ENCODE data around the gene CRX.
"Not testable (repeated sequence)": the region's sequence is repeated elsewhere in the genome, so short reads cannot be mapped to it uniquely, and the experiment has no call there.

The CRX gene

DNA sequence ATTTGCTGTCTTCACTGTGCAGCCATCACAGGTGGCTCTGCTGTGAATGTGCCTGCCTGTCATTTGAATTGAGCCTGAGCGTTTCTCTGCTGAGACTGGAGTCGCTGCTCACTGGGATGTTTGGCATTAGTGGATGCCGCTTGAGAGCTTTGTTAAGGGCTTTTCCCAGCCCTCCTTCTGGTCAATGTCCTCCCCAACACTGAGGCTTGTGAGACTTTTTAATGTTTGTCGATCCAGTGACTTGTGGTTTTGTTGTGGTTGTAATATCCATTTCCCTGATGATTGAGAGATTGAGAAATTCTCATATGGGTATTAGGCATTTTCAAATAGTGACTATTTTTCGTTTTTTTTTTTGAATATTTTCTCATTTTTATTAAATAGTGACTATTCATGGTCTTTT lies 39.9 kb downstream of the CRX start:
- Histone ChIP-seq H3K27ac (ENCODE audit: low read depth, low read length) (no peak overlapping the region), H3K36me3 (ENCODE audit: control insufficient read depth, insufficient read depth, low read length) (no peaks in the 10 kb centered on the region), H3K18ac (ENCODE audit: low read length) (no peak overlapping the region), H3K4ac (ENCODE audit: low read depth, low read length) (no peak overlapping the region), H3K56ac (ENCODE audit: low read length) (no peak overlapping the region), H3K23ac (ENCODE audit: low read length) (no peak overlapping the region), H2BK15ac (replicated peaks; ENCODE audit: low read depth) (no peak overlapping the region), H3K27me3 (ENCODE audit: insufficient read depth, low read length, poor library complexity) (no peaks in the 10 kb centered on the region), H3K4me2 (ENCODE audit: low read length) (no peak overlapping the region), H3K79me2 (ENCODE audit: control insufficient read depth, insufficient read depth, low read length) (no peaks in the 10 kb centered on the region), H4K5ac (ENCODE audit: low read length) (no peak overlapping the region), H3K4me1 (ENCODE audit: control insufficient read depth, low read depth, low read length) (no peaks in the 10 kb centered on the region), H3K79me1 (ENCODE audit: low read length) (no peaks in the 10 kb centered on the region), H2BK120ac (ENCODE audit: low read depth, low read length) (no peak overlapping the region), H3K4me3 (ENCODE audit: low read length) (no peak overlapping the region), H2AK5ac (ENCODE audit: low read length) (no peak overlapping the region), H4K8ac (ENCODE audit: low read depth, low read length) (no peak overlapping the region), H2BK5ac (ENCODE audit: low read length) (no peak overlapping the region), H3K9ac (ENCODE audit: low read length) (no peak overlapping the region)
- WGBS (ENCODE audit: extremely low coverage, insufficient coverage, low lambda C conversion rate): no CpG with 5 or more reads among the region's 5 CpGs
- DNase-seq: no peak

DNA sequence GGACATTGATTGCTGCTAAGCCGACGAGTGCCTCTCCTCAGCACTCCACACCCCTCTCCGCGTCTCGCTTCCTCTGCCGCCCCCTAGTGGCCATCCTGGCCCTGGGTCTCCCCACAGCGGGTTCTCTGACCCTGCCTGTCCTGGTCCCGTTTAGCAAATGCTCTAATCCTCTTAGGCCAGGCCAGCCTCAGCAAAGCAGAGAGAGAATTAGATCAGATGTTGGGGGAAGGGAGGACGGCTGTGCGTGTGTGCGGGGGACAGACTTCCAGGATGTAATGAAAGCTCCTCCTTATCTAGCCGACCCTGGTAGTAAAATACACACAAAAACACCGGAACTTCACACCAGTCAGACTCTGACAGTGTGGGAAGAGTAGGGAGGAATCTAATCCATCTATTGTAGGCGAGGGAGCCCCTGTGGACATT lies 41.8 kb downstream of the CRX start:
- no peaks in the 10 kb centered on the region for H3K4me1 ChIP-seq (ENCODE audit: control insufficient read depth, low read depth, low read length)
- H2BK5ac ChIP-seq (ENCODE audit: low read length): no peak overlapping the region
- no peak overlapping the region for H4K5ac ChIP-seq (ENCODE audit: low read length)
- no peaks in the 10 kb centered on the region for H3K27me3 ChIP-seq (ENCODE audit: insufficient read depth, low read length, poor library complexity)
- no peaks in the 10 kb centered on the region for H3K36me3 ChIP-seq (ENCODE audit: control insufficient read depth, insufficient read depth, low read length)
- peak overlapping the region; percentile 54 for H3K56ac ChIP-seq (ENCODE audit: low read length)
- no peak overlapping the region for H2BK15ac ChIP-seq (replicated peaks; ENCODE audit: low read depth)
- no peaks in the 10 kb centered on the region for H3K79me1 ChIP-seq (ENCODE audit: low read length)
- no peak overlapping the region for H2AK5ac ChIP-seq (ENCODE audit: low read length)
- no peak overlapping the region for H3K23ac ChIP-seq (ENCODE audit: low read length)
- no CpG with 5 or more reads among the region's 14 CpGs for WGBS (ENCODE audit: extremely low coverage, insufficient coverage, low lambda C conversion rate)
- H3K9ac ChIP-seq (ENCODE audit: low read length): peak overlapping the region; percentile 20
- H2BK120ac ChIP-seq (ENCODE audit: low read depth, low read length): no peak overlapping the region
- H3K27ac ChIP-seq (ENCODE audit: low read depth, low read length): peak overlapping the region; percentile 22
- H3K4ac ChIP-seq (ENCODE audit: low read depth, low read length): no peak overlapping the region
- H3K4me3 ChIP-seq (ENCODE audit: low read length): no peak overlapping the region
- no peak overlapping the region for H4K8ac ChIP-seq (ENCODE audit: low read depth, low read length)
- H3K4me2 ChIP-seq (ENCODE audit: low read length): no peak overlapping the region
- no peak overlapping the region for H3K18ac ChIP-seq (ENCODE audit: low read length)
- DNase-seq: peak; percentile 95
- no peaks in the 10 kb centered on the region for H3K79me2 ChIP-seq (ENCODE audit: control insufficient read depth, insufficient read depth, low read length)

DNA sequence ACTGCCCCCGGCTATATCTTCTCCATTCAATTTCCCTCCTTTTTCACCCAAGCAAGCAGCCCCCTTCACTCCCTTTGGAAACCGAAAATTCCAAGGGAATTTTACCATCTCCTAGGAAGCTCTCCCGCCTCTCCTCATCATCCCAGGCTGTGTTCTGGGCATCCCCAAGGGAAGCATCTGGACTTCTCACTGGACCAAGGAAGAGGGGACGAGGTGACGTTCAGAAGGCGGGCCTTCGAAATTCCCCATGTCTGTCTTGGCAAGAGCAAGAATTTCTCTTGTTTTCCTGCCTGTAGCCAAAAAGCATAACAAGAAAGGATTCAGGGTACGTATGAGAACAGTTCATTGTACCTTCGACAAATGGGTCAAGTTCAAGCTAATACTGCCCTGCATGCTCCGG lies 43.4 kb downstream of the CRX start:
- H3K4me2 ChIP-seq (ENCODE audit: low read length): no peak overlapping the region
- H2AK5ac ChIP-seq (ENCODE audit: low read length): no peak overlapping the region
- no peak overlapping the region for H2BK15ac ChIP-seq (replicated peaks; ENCODE audit: low read depth)
- no CpG with 5 or more reads among the region's 10 CpGs for WGBS (ENCODE audit: extremely low coverage, insufficient coverage, low lambda C conversion rate)
- H2BK5ac ChIP-seq (ENCODE audit: low read length): no peak overlapping the region
- no peak overlapping the region for H3K27ac ChIP-seq (ENCODE audit: low read depth, low read length)
- H3K79me2 ChIP-seq (ENCODE audit: control insufficient read depth, insufficient read depth, low read length): no peaks in the 10 kb centered on the region
- no peak overlapping the region for H3K23ac ChIP-seq (ENCODE audit: low read length)
- H3K56ac ChIP-seq (ENCODE audit: low read length): no peak overlapping the region
- H3K79me1 ChIP-seq (ENCODE audit: low read length): no peaks in the 10 kb centered on the region
- H3K4me1 ChIP-seq (ENCODE audit: control insufficient read depth, low read depth, low read length): no peaks in the 10 kb centered on the region
- H3K36me3 ChIP-seq (ENCODE audit: control insufficient read depth, insufficient read depth, low read length): no peaks in the 10 kb centered on the region
- no peak overlapping the region for H3K18ac ChIP-seq (ENCODE audit: low read length)
- H3K27me3 ChIP-seq (ENCODE audit: insufficient read depth, low read length, poor library complexity): no peaks in the 10 kb centered on the region
- H4K8ac ChIP-seq (ENCODE audit: low read depth, low read length): no peak overlapping the region
- no peak overlapping the region for H3K4ac ChIP-seq (ENCODE audit: low read depth, low read length)
- no peak overlapping the region for H2BK120ac ChIP-seq (ENCODE audit: low read depth, low read length)
- no peak overlapping the region for H3K4me3 ChIP-seq (ENCODE audit: low read length)
- H3K9ac ChIP-seq (ENCODE audit: low read length): no peak overlapping the region
- H4K5ac ChIP-seq (ENCODE audit: low read length): no peak overlapping the region
- DNase-seq: no peak

DNA sequence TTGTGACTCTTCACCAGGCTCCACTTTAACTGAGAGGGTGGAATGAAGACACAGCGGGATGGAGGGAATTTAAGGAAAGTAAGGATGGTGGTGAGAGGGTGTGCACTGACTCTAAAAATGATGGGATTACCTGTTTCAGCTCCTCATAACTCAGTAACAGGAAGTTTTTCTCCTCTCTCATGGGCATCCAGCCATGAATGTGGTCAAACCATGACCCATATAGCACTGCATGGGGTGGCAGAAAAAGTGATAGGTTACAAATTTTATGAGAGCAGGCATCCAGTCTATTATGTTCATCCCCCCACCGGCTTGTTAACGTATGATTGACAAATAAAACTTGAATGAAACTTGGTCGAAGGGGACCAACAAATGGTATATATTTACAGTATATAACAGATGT lies 57.2 kb downstream of the CRX start:
- Histone ChIP-seq H3K18ac (ENCODE audit: low read length) (no peak overlapping the region), H3K4me3 (ENCODE audit: low read length) (no peak overlapping the region), H3K36me3 (ENCODE audit: control insufficient read depth, insufficient read depth, low read length) (no peaks in the 10 kb centered on the region), H3K4me1 (ENCODE audit: control insufficient read depth, low read depth, low read length) (no peaks in the 10 kb centered on the region), H2AK5ac (ENCODE audit: low read length) (no peak overlapping the region), H3K4ac (ENCODE audit: low read depth, low read length) (no peak overlapping the region), H2BK15ac (replicated peaks; ENCODE audit: low read depth) (no peak overlapping the region), H3K79me1 (ENCODE audit: low read length) (no peaks in the 10 kb centered on the region), H4K5ac (ENCODE audit: low read length) (no peak overlapping the region), H3K79me2 (ENCODE audit: control insufficient read depth, insufficient read depth, low read length) (no peaks in the 10 kb centered on the region), H4K8ac (ENCODE audit: low read depth, low read length) (no peak overlapping the region), H2BK5ac (ENCODE audit: low read length) (no peak overlapping the region), H3K9ac (ENCODE audit: low read length) (no peak overlapping the region), H2BK120ac (ENCODE audit: low read depth, low read length) (no peak overlapping the region), H3K23ac (ENCODE audit: low read length) (no peak overlapping the region), H3K4me2 (ENCODE audit: low read length) (no peak overlapping the region), H3K27me3 (ENCODE audit: insufficient read depth, low read length, poor library complexity) (no peaks in the 10 kb centered on the region), H3K56ac (ENCODE audit: low read length) (no peak overlapping the region), H3K27ac (ENCODE audit: low read depth, low read length) (no peak overlapping the region)
- no CpG with 5 or more reads among the region's 4 CpGs for WGBS (ENCODE audit: extremely low coverage, insufficient coverage, low lambda C conversion rate)
- DNase-seq: no peak

DNA sequence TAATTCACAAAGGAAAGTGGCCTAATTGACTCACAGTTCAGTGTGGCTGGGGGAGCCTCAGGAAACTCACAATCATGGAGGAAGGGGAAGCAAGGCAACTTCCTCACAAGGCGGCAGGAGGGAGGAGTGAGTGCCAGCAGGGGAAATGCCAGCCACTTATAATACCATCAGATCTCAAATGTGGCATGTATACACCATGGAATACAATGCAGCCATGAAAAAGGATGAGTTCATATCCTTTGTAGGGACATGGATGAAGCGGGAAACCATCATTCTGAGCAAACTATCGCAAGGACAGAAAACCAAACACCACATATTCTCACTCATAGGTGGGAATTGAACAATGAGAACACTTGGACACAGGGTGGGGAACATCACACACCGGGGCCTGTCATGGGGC lies 57.6 kb downstream of the CRX start:
- not testable (repeated sequence) for H3K23ac ChIP-seq (ENCODE audit: low read length); H3K18ac ChIP-seq (ENCODE audit: low read length); H3K27me3 ChIP-seq (ENCODE audit: insufficient read depth, low read length, poor library complexity); H3K79me1 ChIP-seq (ENCODE audit: low read length); H2AK5ac ChIP-seq (ENCODE audit: low read length); H3K27ac ChIP-seq (ENCODE audit: low read depth, low read length); H4K8ac ChIP-seq (ENCODE audit: low read depth, low read length); H4K5ac ChIP-seq (ENCODE audit: low read length); H3K4ac ChIP-seq (ENCODE audit: low read depth, low read length); DNase-seq; H3K4me1 ChIP-seq (ENCODE audit: control insufficient read depth, low read depth, low read length); H3K56ac ChIP-seq (ENCODE audit: low read length); H3K4me2 ChIP-seq (ENCODE audit: low read length); H3K79me2 ChIP-seq (ENCODE audit: control insufficient read depth, insufficient read depth, low read length); H2BK15ac ChIP-seq (replicated peaks; ENCODE audit: low read depth); H3K4me3 ChIP-seq (ENCODE audit: low read length); H3K36me3 ChIP-seq (ENCODE audit: control insufficient read depth, insufficient read depth, low read length); H3K9ac ChIP-seq (ENCODE audit: low read length); H2BK120ac ChIP-seq (ENCODE audit: low read depth, low read length); H2BK5ac ChIP-seq (ENCODE audit: low read length)
- no CpG with 5 or more reads among the region's 4 CpGs for WGBS (ENCODE audit: extremely low coverage, insufficient coverage, low lambda C conversion rate)

DNA sequence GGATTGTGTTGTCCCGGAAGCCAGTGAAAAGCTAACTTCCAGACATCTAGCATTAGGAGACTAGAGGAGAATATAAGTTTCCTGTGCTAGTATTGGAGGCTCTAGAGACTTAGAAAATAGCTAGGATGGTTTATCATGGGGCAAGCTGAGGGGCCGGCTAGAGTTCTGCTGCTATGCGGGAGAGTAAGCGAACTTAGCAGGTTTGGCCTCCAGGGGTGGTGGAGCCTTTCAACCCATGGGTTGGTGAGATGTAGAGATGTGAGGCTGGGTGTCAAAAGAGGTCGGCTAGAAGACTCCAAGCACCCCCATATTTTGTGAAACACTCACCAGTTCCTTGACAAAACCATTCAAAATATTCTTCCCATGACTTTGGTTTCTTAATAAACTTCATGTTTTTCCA lies 60.0 kb downstream of the CRX start:
- Histone ChIP-seq H3K4ac (ENCODE audit: low read depth, low read length) (no peak overlapping the region), H4K5ac (ENCODE audit: low read length) (no peak overlapping the region), H3K23ac (ENCODE audit: low read length) (no peak overlapping the region), H3K18ac (ENCODE audit: low read length) (no peak overlapping the region), H3K56ac (ENCODE audit: low read length) (no peak overlapping the region), H3K4me3 (ENCODE audit: low read length) (no peak overlapping the region), H2AK5ac (ENCODE audit: low read length) (no peak overlapping the region), H4K8ac (ENCODE audit: low read depth, low read length) (no peak overlapping the region), H3K79me2 (ENCODE audit: control insufficient read depth, insufficient read depth, low read length) (no peaks in the 10 kb centered on the region), H3K27me3 (ENCODE audit: insufficient read depth, low read length, poor library complexity) (no peaks in the 10 kb centered on the region), H3K27ac (ENCODE audit: low read depth, low read length) (no peak overlapping the region), H2BK5ac (ENCODE audit: low read length) (no peak overlapping the region), H3K79me1 (ENCODE audit: low read length) (no peaks in the 10 kb centered on the region), H2BK15ac (replicated peaks; ENCODE audit: low read depth) (no peak overlapping the region), H2BK120ac (ENCODE audit: low read depth, low read length) (no peak overlapping the region), H3K4me1 (ENCODE audit: control insufficient read depth, low read depth, low read length) (no peaks in the 10 kb centered on the region), H3K9ac (ENCODE audit: low read length) (no peak overlapping the region), H3K36me3 (ENCODE audit: control insufficient read depth, insufficient read depth, low read length) (no peaks in the 10 kb centered on the region), H3K4me2 (ENCODE audit: low read length) (no peak overlapping the region)
- no CpG with 5 or more reads among the region's 5 CpGs for WGBS (ENCODE audit: extremely low coverage, insufficient coverage, low lambda C conversion rate)
- DNase-seq: peak; percentile 11
